Spleen (tissue), 7 donors: ENCODE measurements around the gene APP.

Source experiments
- POLR2A ChIP-seq, 3 donors: fragments of 450-650 bp; IDR thresholded peaks; one replicate each; pipeline ENCODE4 v1.5.1; 2017; ENCODE audit warnings: antibody characterized with exemption in 3 of 3, mild to moderate bottlenecking in 1 of 3
- POLR2AphosphoS5 ChIP-seq, 3 donors: sonication (generic); formaldehyde crosslinking; IDR thresholded peaks; one replicate each; pipeline ENCODE4 v1.5.1; 2017; ENCODE audit warnings: antibody characterized with exemption in 3 of 3
- TF ChIP-seq, protein P1 (sequence below), 11 experiments: fragments of 200-600 bp in 7 of 11; fragments of 450-650 bp in 4 of 11; sonication (generic) in 4 of 11; IDR thresholded peaks in 8 of 11; conservative IDR thresholded peaks in 3 of 11; 1 replicate in 7 of 11; 2 replicates in 4 of 11; pipeline versions ENCODE4 v1.4.0 to v1.8.0; 2016 to 2021; ENCODE audit warnings: antibody characterized with exemption in 11 of 11, inconsistent platforms in 4 of 11, mild to moderate bottlenecking in 1 of 11
- donor health status: DM: no; HTN: no; CAD: no; lungs with moderate emphysema.
- donor health status: DM: no; HTN: no; CAD: no.
- donor health status: DM: no; HTN: no; CAD: no.

DNA sequence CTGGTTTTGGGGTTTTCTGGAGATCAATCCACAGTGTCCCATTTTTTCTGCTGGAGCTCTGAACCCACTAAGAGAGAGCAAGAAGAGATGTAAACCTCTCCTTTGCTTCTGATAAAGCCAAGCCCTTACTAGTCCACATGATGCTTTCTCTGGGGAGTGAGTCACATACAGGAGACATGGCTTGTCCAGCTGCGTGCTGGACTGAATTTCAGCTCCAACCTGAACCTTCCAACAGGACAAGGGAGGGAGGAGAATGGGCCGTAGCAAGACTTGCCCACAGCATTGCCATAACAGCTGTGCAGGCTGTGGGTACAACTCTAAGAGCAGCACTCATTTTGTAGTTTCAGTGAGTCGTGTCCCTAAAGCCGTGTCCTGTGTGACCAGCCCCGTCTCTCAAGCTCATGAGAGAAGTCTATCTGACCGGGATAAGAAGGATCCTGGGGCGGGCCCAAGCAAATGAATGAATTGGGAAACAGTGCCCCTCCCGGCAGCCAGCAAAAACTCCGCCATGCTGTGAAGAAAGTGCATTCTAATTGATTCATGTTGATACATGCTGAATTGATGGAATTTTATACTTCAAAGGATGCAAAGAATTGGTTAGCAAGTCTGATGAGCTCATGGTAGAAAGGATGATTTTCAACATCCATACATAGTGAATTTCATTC, 240.6 kb downstream of the APP start:
- TF ChIP-seq, protein P1, sequence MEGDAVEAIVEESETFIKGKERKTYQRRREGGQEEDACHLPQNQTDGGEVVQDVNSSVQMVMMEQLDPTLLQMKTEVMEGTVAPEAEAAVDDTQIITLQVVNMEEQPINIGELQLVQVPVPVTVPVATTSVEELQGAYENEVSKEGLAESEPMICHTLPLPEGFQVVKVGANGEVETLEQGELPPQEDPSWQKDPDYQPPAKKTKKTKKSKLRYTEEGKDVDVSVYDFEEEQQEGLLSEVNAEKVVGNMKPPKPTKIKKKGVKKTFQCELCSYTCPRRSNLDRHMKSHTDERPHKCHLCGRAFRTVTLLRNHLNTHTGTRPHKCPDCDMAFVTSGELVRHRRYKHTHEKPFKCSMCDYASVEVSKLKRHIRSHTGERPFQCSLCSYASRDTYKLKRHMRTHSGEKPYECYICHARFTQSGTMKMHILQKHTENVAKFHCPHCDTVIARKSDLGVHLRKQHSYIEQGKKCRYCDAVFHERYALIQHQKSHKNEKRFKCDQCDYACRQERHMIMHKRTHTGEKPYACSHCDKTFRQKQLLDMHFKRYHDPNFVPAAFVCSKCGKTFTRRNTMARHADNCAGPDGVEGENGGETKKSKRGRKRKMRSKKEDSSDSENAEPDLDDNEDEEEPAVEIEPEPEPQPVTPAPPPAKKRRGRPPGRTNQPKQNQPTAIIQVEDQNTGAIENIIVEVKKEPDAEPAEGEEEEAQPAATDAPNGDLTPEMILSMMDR (IDR thresholded peaks at IDR 0.05 in 8 of 11, conservative IDR thresholded peaks at IDR 0.05 in 3 of 11), result no peak
- TF ChIP-seq POLR2A (IDR thresholded peaks at IDR 0.05) (no peak), POLR2AphosphoS5 (IDR thresholded peaks at IDR 0.05) (no peak)
